ENCODE data around the gene TLN1. TPM values are rescaled to one million over a fixed set of nuclear protein-coding genes. Genes with fewer than 3 reads are reported as not detected.
A peak's percentile ranks its signal among the peaks of the same experiment; 100 is the strongest.

TLN1 gene
- polyA plus RNA-seq, 1 experiment: 165 TPM

- ChIA-PET POLR2A (interaction anchor here (1.1 to 4.4 kb wide), 10 partner anchors 19 to 125 kb away, joined by 4 to 101 read pairs (median 9); partner anchors contain the start of genes ARHGEF39, CCDC107, GBA2 and RGP1), CTCF (interaction anchor here (0.5 to 5.8 kb wide), 7 partner anchors 10 to 71 kb away, joined by 3 to 30 read pairs (median 7); partner anchors contain the start of genes ARHGEF39, CCDC107 and RMRP)
- Histone ChIP-seq H3K9me3 (ENCODE audit: control insufficient read depth, insufficient read depth, low read length) (no peaks in the 10 kb centered on the region; the same call in 1 of the 2 replicates), H3K4me3 (ENCODE audit: low read depth, low read length) (peak overlapping the region; percentile 98), H3K27me3 (ENCODE audit: control insufficient read depth, insufficient read depth, low read length) (no peaks in the 10 kb centered on the region), H3K27ac (ENCODE audit: low read depth, low read length) (peak overlapping the region; percentile 80)
- DNase-seq (ENCODE audit: low read depth, low spot score): no peak
- no peak for TF ChIP-seq CTCF (IDR thresholded peaks at IDR 0.05; ENCODE audit: low read depth, low read length)
These were observed 2.9 kb downstream of the TLN1 start for GRCh38 chr9:35729101-35729500.

GRCh38 chr9:35728041-35728971, 3.7 kb downstream of the TLN1 start:
- POLR2A ChIA-PET: interaction anchor here (0.5 to 4.4 kb wide), 25 partner anchors 8 to 218 kb away, joined by 3 to 101 read pairs (median 5); partner anchors contain the start of genes ARHGEF39, CCDC107, GBA2 and HINT2
- H3K27ac ChIP-seq (ENCODE audit: low read depth, low read length): peak overlapping the region; percentile 98

GRCh38 chr9:35727676-35728040, 4.3 kb downstream of the TLN1 start:
- TF ChIP-seq CTCF (IDR thresholded peaks at IDR 0.05; ENCODE audit: low read depth, low read length): no peak
- POLR2A ChIA-PET: interaction anchor here (0.5 to 4.4 kb wide), 20 partner anchors 9 to 217 kb away, joined by 3 to 101 read pairs (median 6); partner anchors contain the start of genes CCDC107, GBA2, HINT2 and RGP1

More at GRCh38 chr9:35728041-35728971, 3.7 kb downstream of the TLN1 start:
- CTCF ChIA-PET: interaction anchor here (0.5 to 5.8 kb wide), 16 partner anchors 8 to 183 kb away, joined by 3 to 35 read pairs (median 5); partner anchors contain the start of genes ARHGEF39, CCDC107 and RMRP
- peak; percentile 74 for DNase-seq (ENCODE audit: low read depth, low spot score)
- Histone ChIP-seq H3K9me3 (ENCODE audit: control insufficient read depth, insufficient read depth, low read length) (no peaks in the 10 kb centered on the region; the same call in 1 of the 2 replicates), H3K27me3 (ENCODE audit: control insufficient read depth, insufficient read depth, low read length) (no peaks in the 10 kb centered on the region), H3K4me3 (ENCODE audit: low read depth, low read length) (peak overlapping the region; percentile 98)
- TF ChIP-seq CTCF (IDR thresholded peaks at IDR 0.05; ENCODE audit: low read depth, low read length): no peak

GRCh38 chr9:35726931-35727330, 5.1 kb downstream of the TLN1 start:
- ChIA-PET POLR2A (interaction anchor here (1.2 to 4.4 kb wide), 7 partner anchors 9 to 123 kb away, joined by 3 to 101 read pairs (median 11); partner anchors contain the start of gene TPM2), CTCF (interaction anchor here (1.2 to 5.8 kb wide), 9 partner anchors 9 to 123 kb away, joined by 3 to 35 read pairs (median 11); partner anchors contain the start of genes ARHGEF39, CCDC107 and RMRP)
- TF ChIP-seq CTCF (IDR thresholded peaks at IDR 0.05; ENCODE audit: low read depth, low read length): peak; percentile 21; the same call in 1 of the 2 replicates
- Histone ChIP-seq H3K4me3 (ENCODE audit: low read depth, low read length) (peak overlapping the region; percentile 98), H3K9me3 (ENCODE audit: control insufficient read depth, insufficient read depth, low read length) (no peaks in the 10 kb centered on the region), H3K27ac (ENCODE audit: low read depth, low read length) (peak overlapping the region; percentile 98), H3K27me3 (ENCODE audit: control insufficient read depth, insufficient read depth, low read length) (no peaks in the 10 kb centered on the region)
- DNase-seq (ENCODE audit: low read depth, low spot score): no peak

More at GRCh38 chr9:35727676-35728040, 4.3 kb downstream of the TLN1 start:
- CTCF ChIA-PET: interaction anchor here (0.8 to 5.8 kb wide), 14 partner anchors 9 to 184 kb away, joined by 3 to 35 read pairs (median 4); partner anchors contain the start of genes ARHGEF39, CCDC107 and RMRP
- Histone ChIP-seq H3K27me3 (ENCODE audit: control insufficient read depth, insufficient read depth, low read length) (no peaks in the 10 kb centered on the region), H3K4me3 (ENCODE audit: low read depth, low read length) (peak overlapping the region; percentile 98), H3K9me3 (ENCODE audit: control insufficient read depth, insufficient read depth, low read length) (no peaks in the 10 kb centered on the region; the same call in 1 of the 2 replicates), H3K27ac (ENCODE audit: low read depth, low read length) (peak overlapping the region; percentile 98)
- DNase-seq (ENCODE audit: low read depth, low spot score): no peak

All from AG04450 (cell line).